DMS79 (cell line): ENCODE results near the gene SMOC2.
"Not testable (repeated sequence)": the region's sequence is repeated elsewhere in the genome, so short reads cannot be mapped to it uniquely, and the experiment has no call there.

Source experiments
- DNase-seq: peaks from one replicate; lab custom pipeline; 2025; lab: John Stamatoyannopoulos, UW

The SMOC2 gene

DNA sequence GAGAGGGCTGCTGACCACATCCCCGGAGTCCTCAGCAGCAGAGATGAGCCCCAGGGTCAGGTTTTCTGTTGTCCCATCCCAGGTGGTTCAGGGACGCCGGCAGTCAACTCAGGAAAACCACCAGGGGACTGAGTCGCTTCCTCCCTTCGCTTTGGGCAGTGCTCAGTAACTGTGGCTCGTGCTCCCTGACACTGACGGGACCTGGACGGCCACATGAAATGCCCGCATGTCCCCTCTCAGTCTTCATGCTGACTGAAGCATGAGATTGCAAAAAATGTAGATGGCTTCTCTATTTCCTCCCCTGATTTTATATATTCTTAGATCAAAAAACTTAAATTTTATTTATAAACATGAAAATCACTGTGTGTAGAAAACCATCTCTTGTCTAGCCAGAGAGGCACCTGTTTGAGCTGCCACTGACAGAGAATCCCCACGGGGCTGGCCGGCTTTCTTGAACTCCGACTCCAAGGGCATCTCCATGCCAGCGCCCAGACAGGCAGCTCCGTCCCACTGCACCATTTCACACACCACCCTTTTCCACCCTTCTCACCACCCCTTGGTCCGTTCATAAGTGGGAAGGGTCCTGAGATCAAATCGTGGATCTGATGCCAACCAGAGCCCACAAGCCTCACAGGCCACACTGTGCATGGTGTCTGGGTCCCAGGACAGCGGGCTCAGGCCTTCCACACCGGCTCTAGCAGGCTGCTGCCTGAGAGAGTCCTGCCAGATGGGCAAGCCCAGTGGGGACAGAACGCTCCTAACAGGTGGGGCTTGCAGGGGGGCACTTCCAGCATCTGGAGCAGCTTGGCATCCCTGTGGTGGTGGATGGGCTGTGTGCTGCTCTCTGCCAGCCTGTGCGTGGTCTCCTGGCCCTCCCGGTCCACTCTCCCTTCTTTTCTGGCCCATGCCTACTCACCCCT, 98.2 kb downstream of the SMOC2 start:
- DNase-seq, result no peak

DNA sequence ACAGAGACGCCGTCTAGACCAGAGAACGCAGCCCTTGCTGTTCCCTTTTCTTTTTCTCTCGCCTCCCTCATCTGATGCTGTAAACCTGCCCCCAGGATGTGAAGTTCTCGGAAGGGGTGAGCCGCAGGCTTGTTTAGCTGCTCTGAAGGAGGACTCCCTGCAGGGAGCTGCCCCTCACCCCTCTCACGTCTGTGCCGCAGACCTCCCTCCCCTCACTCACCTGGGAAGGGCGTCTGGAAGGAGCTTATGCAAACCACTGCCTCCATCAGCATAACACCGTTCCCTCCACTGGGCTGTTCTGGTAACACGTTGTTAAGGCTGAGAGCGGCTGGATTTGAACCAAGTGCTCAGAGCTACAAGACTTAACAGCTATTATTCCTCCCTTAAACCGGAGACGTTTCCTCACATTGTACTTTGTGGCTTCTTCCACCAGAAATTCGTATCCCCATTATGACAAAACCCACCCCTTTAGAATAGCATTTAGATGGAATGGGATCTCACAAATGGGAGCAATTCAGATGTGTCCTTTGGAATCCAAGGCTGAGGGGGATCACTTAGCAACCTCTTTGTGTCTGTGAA, 99.8 kb downstream of the SMOC2 start:
- no peak for DNase-seq

DNA sequence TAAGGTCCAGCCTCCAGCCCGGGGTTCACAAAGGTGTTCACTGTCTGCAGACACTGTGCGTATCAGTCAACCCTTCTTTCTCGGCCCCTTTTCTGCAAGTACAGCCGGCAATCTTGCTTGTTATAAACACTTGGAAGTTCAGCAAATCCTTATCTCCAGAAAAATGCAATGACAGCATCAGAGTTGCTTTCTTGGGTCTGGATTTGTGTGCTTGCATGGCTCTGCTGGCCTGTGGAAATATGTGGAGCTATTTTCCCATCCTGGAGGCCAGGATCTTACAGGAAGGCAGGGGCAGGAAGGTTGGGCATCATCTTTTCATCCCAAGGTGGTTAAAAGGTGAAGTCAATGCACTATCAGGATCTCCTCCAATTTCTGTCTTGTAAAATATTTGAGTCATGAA, 100.3 kb downstream of the SMOC2 start:
- DNase-seq, result no peak

DNA sequence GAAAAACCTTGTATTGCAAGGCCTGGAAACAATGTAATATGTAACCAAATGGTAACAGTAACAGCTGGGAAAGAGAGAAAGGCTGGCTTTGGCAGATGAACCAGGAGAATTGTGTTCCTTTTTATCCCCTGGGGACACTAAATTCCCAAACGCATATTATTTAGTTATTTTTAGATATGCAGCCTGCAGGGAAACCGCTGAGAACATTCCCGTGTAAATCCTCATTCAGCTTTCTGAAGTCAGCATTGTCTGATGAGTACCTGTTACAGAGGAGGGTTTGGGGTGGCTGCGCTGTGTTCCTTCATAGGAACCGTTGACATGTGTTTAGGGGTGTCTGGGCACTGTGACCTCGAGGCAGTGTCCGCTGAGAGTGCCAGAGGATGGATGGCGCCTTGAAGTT, 101.3 kb downstream of the SMOC2 start:
- no peak for DNase-seq

DNA sequence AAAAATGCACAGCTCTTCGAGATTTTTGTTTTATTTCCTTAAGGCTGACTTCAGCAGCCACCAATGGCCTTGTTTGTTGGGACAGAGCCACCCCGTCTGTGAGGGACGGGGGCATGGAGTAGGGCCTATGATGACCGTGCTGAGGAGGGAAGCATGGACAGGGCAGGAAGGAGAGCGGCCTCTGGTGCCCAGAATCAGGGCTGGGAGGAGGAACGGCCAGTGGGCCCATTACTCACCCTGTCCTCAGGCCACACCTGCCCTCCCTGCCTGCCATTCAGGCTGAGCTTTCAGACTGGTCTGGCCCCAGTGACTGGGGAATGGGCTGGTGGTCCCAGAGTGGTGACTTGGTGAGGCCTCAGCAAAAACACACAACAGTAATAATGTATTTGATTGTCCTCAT, 104.4 kb downstream of the SMOC2 start:
- no peak for DNase-seq

DNA sequence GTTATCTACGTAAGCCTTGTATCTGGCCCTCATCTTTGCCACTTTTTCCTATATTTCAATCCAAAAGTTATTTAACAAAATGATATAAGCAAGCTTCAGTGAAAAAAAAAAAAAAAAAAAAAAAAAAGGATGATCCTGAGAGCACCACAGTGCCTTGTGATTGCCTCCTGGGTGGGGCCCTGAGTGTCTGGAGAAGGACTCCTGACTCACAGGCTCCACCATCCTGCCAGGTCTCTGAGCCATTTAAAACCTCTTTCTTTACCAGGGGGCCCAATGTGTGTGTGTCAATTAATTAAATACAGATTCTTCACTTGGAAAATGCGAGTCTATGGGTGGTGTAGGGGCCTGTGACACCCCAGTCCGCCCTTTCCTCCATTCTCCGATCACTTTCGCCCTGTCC, 105.2 kb downstream of the SMOC2 start:
- no peak for DNase-seq

DNA sequence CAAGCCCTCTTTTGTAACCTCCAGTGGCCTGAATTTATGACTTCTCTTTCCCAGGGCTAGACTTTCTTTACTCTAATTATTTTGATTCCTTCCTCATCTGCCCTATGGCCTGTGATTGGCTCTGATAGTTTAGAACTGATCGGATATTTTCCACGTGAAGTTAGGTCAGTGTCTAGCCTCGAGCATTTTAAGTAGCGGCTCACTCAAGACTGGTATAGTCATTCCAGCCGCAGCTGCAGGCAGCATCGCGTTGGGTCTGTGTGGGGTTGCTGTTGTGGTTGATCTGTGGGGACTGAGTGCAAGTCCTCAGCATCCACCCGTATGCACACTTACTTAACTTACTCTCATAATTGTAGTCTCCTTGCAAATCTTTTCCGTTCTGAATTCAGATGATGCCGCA, 105.7 kb downstream of the SMOC2 start:
- no peak for DNase-seq

DNA sequence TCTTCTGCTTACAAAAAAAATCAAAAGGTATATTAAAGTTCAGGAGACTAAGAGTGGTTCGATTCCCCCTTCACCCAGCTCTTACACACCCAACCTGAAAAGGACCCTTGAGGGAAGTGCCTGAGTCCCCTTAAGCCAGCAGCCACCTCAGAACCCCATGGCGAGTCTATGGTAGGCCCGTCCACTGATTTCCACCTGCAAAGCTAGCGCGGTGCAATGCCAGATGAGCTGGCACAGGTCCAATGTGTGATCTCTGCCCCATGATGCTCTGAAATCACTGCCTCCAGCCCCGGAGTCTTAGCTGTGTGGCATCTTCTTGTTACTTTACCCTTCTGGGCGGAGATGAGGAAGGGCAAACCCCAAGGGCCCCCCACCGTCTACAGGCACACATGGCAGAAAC, 109.3 kb downstream of the SMOC2 start:
- DNase-seq, result no peak

DNA sequence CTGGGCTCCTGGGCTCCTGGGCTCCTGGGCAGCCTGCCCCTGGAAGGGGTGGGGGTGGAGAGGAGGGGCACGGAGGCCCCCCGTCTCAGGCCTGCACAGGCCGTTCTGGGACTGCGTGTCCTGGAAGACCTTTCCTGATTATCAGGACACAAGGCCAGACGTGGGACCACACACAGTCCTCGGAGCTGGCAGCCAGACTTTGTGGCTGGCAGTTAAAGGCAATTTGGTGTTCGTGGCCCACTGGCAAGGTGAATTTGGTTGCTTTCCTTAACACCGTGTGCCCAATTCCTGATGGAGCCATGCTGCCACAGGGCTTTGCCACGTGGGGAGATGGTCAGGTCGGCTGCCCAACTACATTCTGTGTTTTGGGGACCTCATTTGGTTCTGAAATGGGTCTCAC, 113.5 kb downstream of the SMOC2 start:
- no peak for DNase-seq

DNA sequence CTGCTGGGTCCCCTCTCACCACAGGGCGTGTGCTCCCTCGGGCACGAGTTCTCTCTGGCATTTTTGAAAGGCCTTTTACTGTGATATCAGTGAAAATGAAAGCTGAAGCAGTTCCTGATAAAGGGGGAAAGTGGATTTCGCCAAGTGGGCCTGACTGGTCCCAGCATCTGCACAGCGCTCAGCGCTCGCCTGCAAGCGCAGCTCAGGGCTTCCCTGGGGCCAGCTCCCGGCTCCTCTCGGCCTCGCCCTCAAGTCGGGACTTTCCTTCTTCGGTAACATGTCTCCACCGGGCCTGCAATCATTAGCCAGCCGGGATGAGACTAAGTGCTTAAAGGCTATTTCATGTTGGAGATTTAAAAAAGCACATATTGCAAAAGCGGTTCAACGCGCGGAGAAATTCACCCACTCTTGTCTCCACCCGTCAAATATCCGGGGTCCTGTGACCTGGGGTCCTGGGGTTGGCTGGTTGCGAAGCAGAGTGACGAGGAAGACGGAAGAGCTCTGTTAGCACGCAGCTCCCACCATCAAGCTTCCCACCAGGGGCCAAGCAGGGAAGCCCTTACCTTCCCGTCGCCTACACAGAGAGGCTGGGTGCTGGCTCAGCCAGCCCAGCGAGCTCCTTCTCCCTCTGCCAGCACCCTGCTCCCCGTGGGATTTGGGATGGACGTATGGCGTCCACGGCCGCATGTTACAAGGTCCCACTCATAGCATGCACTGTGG, 114.1 kb downstream of the SMOC2 start:
- DNase-seq, result no peak

DNA sequence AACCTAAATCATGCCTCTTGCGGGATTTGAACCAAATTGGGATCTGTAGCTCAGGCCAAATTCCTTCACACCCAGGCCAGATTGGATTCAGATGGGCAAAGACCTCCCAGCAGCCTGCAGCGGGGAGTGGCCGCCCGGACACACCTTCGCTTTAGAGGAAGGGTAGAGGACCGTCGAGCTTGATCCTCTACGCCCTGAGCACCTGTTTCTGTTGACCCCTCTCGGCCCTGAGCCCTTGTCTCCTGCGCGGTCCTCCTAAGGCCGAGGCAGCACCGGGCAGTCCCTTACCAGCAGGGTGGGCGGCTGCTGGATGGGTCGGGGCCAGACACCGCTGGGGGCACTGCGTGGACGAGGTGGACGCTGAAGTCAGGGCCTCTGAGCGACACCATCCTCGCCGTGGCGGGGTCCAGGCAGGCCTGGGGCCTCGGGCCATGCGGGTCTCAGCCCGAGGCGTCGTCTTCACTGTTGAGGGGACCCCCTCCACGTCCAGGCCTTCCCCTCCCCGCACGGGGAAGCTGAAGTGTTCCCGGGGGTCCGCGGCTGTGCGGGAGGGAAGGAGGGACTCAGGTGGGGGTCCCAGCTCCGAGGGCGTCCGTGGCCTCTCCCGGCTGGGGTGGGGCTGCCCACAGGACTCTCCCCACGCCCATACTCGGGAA, 114.8 kb downstream of the SMOC2 start:
- DNase-seq, result no peak

DNA sequence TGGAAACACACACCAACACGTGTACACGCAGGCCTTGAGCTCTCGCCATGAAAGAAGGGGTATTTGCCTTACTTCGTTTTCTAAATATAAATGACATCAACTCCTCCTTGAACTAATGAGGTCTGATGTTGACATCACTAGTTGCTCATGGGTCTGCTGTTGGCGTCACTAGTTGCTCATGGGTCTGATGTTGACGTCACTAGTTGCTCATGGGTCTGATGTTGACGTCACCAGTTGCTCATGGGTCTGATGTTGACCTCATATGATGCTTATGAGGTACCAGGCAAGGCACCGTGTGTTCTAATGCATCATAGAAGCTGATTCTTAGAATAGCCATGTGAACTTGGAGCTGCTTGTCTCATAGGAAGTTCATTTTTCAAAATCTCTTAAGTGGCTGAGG, 116.5 kb downstream of the SMOC2 start:
- no peak for DNase-seq

DNA sequence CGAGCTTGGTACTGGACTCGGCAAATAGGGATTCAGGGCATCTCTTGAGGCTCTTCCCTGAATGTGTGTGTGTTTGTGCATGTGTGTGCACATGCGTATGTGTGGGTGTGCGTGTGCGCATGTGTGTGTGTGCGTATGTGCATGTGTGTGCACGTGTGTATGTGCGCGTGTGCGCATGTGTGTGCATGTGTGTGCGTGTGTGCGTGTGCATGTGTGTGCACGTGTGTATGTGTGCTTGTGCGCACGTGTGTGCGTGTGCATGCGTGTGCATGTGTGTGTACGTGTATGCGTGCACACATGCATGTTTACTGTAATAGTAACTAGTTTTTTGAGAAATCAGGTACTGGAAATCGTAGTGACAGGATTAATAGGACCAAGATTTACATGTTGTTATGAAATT, 117.7 kb downstream of the SMOC2 start:
- no peak for DNase-seq

DNA sequence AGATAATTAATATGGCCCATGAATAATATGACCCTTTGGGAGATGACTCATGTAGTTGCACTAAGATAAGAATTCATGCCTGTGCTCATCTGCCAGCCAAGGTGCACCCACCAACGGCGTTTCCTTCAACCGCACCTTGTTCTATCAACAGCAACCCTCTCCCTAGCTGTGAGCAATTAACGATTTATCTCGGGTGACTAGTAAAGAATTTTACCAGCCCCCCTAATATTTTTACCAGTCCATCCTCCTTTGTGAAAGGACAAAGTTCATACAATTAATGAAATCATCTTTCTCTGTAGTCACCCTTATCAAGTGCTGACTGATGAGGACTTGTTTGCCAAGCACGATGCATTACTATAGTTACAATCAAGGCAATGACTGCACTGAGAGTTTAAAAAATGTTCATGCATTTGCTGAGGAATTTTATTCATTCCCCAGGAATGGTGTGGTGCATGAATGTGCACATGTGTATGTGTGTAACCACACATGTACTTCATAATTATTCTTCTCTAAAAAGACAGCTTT, 118.7 kb downstream of the SMOC2 start:
- DNase-seq, result no peak

DNA sequence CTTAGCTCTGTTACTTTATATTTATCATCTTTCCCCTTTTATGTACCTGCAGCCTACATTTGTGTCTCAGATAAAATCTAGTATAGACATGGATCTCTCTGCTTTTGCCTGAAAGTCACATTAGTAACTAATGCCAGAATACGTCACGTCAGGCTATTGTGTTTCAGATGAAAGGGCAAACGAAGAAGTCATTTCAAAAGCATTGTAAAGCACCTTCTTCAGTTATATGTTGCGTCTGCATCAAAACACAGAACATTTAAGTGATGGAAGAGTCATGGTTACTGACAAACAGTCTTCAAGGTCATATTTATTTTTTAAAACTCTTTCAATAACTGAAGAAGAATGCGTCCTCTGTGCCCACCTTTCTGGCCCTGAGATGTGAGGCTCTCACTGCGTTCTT, 119.1 kb downstream of the SMOC2 start:
- no peak for DNase-seq

DNA sequence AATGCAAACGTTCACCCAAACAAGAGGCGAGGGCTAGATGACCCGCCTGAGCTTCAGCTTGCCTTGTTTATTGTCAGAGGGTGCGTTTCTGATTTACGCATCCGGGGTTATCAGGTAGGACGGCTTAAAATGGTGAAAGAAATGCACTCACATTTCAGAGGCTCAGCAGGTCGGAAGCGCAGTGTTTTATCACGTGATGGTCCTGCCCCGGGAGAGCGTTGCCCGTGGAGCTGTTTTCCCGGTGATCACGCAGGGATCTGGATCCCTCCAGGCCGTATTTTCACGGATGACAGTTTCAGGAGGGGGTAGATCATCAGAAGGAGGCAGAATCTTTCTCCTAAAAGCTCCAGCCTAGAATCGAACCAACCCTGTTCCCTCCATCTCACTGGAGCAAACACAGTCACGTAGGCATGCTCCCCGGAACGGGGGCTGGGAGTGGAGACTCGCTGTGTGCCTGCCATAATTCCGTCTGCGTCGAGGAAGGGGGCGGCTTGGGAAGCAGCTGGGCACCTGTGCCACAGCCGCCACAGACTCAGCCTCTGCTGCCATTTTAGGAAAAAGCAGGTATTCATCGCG, 121.7 kb downstream of the SMOC2 start:
- no peak for DNase-seq

DNA sequence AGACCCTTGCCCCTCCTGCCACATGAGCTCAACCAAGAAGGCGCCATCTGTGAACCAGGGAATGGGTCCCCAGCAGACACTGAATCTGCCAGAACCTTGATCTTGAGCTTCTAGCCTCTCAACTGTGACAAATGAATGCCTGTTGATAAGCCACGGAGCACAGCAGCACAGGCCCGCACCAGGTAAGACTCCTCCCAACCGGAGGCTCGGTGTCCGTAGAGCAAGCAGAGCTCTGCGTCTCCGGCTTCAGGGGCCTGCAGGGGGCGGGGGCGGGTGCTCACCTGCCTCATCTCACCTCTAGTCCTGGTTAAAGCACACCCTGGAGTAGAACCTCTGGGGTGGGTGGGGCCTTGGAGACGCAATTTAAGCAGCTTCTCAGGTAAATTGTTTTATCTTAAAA, 122.7 kb downstream of the SMOC2 start:
- DNase-seq, result no peak

DNA sequence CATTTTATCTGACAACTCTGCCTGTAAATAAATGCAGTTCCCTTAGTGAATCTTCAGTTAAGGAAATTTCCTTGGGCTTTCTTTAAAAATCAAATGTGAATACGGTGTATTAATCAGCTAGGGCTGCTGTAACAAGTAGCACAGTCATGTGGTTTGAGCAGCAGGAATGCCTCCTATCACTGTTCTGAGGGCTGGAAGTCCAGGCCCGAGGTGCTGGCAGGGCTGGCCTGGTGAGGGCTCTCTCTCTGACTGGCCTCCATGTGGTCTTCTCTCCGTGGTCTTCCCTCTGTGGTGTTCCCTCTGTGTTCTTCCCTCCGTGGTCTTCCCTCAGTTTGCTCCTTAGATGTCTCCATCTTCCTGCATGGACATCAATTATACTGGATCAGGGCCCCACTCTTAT, 124.1 kb downstream of the SMOC2 start:
- no peak for DNase-seq

DNA sequence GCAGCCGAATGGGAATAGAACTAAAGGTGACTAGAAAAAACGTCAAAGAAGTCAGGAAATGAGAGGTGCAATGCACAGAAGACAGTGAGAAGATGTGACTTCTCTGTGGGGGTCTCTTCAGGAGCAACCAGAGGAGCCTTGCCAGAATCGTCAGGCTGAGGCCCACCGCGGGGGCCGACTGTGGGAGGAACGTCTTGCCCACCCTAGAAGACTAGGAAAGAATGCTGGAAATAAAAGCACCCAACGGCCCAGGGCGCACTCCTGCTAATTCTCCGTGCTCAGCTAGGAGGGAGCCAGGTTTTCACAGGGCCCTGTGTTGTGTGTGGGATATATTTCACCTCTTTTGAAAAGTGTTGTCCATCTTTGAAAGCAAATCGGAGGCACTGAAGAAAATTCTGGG, 129.2 kb downstream of the SMOC2 start:
- no peak for DNase-seq

DNA sequence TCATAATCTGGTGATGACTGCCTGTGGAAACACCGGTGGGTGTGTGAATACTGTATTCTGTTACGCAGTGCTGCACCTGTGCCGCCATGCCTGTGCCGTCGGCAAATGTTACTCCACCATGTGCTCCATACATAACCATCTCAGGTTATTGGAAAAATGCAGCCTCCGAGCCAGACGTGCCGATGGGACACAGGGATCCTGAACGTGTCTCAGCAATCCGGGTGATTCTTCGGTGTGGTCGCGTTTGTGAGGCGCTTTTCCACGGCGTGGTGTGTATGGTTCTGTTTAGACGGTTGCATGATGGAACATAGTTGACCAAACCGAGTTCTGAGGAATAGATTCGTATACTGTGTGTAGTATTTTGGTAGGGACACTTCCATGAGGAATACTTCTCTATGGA, 130.3 kb downstream of the SMOC2 start:
- no peak for DNase-seq

DNA sequence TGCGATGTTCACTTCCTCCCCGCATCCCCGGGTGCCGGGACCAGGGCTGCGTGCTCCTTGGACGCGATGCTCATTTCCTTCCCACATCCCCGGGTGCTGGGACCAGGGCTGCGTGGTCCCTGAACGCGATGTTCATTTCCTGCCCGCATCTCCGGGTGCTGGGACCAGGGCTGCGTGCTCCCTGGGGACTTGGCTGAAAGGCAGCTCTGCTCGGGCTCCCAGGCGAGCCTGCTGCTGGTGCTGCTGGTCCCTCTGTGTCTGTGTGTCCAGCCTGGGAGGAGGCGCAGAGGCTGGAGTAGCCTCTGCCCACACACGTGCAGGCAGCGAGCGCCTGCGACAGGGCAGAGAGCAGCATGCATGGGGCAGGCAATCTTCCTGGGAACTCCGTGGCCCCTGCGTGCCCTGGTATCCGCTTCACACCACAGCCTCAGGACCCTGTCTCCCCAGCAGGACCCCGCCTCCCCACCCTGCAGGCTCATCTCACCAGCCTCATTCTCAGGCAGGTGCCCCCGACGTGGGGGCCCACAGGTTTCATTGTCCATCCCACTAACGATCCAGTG, 132.4 kb downstream of the SMOC2 start:
- not testable (repeated sequence) for DNase-seq
